ENCODE measurements around the gene TFEC.

GRCh38 chr7:115971506-115971905 lies 59.1 kb downstream of the TFEC start:
- TF ChIP-seq CTCF (IDR thresholded peaks at IDR 0.05; ENCODE audit: low read depth, low read length, poor library complexity, severe bottlenecking) (no peak), EZH2phosphoT487 (IDR thresholded peaks at IDR 0.05; ENCODE audit: borderline replicate concordance, low read length) (no peak)
